ENCODE data around the gene SEC62.

DNA sequence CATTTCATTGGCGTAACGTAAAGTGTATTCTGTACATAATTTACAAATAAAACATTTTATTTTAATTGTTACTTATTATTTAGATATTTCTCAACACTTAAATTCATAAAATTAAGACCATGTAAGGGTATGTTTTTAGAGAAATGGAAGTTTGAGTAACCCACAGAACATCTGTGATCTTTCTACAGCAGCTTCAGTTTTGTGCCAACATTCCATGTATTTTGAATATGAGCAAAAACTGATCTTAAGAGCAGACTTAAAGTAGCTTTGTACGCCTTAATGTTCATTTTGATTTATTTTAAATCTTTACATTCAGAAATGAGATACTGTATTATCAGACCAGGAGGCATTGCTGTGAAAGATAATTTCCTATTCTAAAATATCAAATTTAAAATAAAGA is 27.2 kb downstream of the SEC62 start:
- TF ChIP-seq, protein P1, sequence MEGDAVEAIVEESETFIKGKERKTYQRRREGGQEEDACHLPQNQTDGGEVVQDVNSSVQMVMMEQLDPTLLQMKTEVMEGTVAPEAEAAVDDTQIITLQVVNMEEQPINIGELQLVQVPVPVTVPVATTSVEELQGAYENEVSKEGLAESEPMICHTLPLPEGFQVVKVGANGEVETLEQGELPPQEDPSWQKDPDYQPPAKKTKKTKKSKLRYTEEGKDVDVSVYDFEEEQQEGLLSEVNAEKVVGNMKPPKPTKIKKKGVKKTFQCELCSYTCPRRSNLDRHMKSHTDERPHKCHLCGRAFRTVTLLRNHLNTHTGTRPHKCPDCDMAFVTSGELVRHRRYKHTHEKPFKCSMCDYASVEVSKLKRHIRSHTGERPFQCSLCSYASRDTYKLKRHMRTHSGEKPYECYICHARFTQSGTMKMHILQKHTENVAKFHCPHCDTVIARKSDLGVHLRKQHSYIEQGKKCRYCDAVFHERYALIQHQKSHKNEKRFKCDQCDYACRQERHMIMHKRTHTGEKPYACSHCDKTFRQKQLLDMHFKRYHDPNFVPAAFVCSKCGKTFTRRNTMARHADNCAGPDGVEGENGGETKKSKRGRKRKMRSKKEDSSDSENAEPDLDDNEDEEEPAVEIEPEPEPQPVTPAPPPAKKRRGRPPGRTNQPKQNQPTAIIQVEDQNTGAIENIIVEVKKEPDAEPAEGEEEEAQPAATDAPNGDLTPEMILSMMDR (conservative IDR thresholded peaks at IDR 0.05; ENCODE audit: low read length) = no peak
- no peak for TF ChIP-seq EZH2phosphoT487 (IDR thresholded peaks at IDR 0.05; ENCODE audit: borderline replicate concordance, low read depth, low read length)

Data from OCI-LY7 (cell line).